ENCODE measurements around the gene KIAA1217. TPM values are rescaled to one million over a fixed set of nuclear protein-coding genes. Genes with fewer than 3 reads are reported as not detected.
A peak's percentile ranks its signal among the peaks of the same experiment; 100 is the strongest.

Gene KIAA1217
- total RNA-seq, 4 donors from 2014 or later = 67.3 to 104 (median 89.8) TPM

DNA sequence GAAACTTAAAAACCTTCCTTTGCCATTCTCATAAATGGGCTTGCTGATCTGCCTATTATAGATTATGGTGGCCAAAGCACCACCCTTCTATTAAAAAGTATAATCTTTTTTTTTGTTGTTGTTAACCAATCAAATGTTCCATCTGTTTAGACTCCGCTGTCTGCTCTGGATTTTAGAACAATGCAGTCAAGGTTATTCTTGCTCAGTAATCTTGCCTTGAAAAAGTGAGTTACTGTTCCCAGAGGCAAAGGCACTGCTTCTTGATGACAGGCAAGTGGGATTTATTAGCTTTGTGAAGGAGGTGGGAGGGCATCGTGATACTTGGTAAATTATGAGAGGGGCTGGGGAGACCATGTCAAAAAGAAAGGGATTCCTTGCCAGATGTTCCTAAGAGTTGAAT, 143.5 kb downstream of the KIAA1217 start:
- H3K4me3 ChIP-seq (replicated peaks in 1 of 3) = no peak overlapping the region
- H3K4me1 ChIP-seq = peaks cover 33 to 50% of the 10 kb centered on the region in 2 donors
- H3K9me3 ChIP-seq = no peaks in the 10 kb centered on the region
- no peaks in the 10 kb centered on the region for H3K36me3 ChIP-seq
- TF ChIP-seq POLR2A (IDR thresholded peaks at IDR 0.05) (no peak), CTCF (IDR thresholded peaks at IDR 0.05) (no peak)
- WGBS, 2 donors = 87 to 92% methylated on average over 2 of the region's 2 CpGs
- intact Hi-C loops (cut with DNase I) = loop anchor here (10.0 kb wide), 1 partner anchor 348 kb away; no protein-coding TSS in a partner anchor
- peak overlapping the region in 2 of 3 donors; percentile 20 to 52 for H3K27ac ChIP-seq
- H3K27me3 ChIP-seq = no peaks in the 10 kb centered on the region
- DNase-seq = no peak

DNA sequence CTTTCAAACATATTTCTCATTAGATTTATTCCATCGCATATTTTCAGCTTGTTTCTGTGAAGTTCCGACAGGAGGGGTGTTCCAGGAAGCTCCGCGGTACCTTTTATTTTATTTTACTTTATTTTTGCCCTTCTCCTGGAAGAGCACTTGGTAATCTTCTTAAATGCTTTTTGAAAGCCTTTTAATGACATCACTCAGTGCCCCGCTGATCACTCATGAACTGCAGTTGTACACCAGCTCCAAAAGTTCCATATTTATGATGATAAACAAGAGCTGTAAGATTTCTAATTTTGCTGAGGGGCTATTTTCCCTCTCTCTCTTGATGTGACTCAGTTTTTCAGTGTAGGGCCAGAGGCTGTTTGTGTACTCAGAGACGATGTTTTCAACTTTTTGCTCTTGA, 144.4 kb downstream of the KIAA1217 start:
- H3K27me3 ChIP-seq = no peaks in the 10 kb centered on the region
- peaks cover 30 to 58% of the 10 kb centered on the region in 2 donors for H3K4me1 ChIP-seq
- intact Hi-C loops (cut with DNase I) = loop anchor here (10.0 kb wide), 1 partner anchor 349 kb away; no protein-coding TSS in a partner anchor
- WGBS, 2 donors = 90 to 93% methylated on average over 6 of the region's 6 CpGs
- H3K27ac ChIP-seq = peak overlapping the region in 1 of 3 donors; percentile 52
- H3K36me3 ChIP-seq = no peaks in the 10 kb centered on the region
- H3K4me3 ChIP-seq (replicated peaks in 1 of 3) = no peak overlapping the region
- no peaks in the 10 kb centered on the region for H3K9me3 ChIP-seq
- no peak for DNase-seq
- TF ChIP-seq POLR2A (IDR thresholded peaks at IDR 0.05) (no peak), CTCF (IDR thresholded peaks at IDR 0.05) (no peak)

DNA sequence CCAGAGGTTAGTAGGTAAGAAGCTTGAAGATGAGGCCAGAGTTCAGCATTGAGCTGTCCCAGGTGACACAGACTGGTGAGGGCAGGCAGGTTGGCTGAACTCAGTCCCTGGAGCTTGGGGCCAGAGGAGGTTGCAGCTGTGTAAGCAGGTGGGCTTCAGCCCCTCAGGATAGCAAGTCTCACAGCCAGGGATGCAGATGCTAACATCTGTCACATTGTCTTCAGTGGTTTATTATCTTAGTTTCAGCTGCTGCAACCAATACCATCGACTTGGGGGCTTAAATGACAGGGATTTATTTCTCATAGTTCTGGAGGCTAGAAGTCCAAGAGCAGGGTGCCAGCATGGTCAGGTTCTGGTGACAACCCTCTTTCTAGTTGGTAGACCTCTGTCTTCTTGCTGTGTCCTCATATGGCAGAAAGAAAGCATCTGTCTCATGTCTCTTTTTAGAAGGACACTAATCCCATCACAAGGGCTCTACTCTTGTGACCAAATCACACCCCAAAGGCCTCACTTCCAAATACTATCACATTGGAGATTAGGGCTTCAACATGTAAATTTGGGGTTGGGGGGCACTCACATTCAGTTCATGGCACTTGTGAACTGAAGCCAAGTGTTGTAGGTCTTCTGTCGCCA, 146.2 kb downstream of the KIAA1217 start:
- Histone ChIP-seq H3K4me1 (peaks cover 20 to 47% of the 10 kb centered on the region in 2 donors), H3K4me3 (replicated peaks in 1 of 3) (no peak overlapping the region), H3K27me3 (no peaks in the 10 kb centered on the region), H3K27ac (peak overlapping the region in 1 of 3 donors; percentile 46), H3K9me3 (no peaks in the 10 kb centered on the region), H3K36me3 (no peaks in the 10 kb centered on the region)
- intact Hi-C loops (cut with DNase I) = loop anchor here (5.0 to 10.0 kb wide), 2 partner anchors 153 to 350 kb away; no protein-coding TSS in a partner anchor
- DNase-seq = no peak
- 67 to 87% methylated on average over 2 of the region's 2 CpGs for WGBS, 2 donors
- TF ChIP-seq CTCF (IDR thresholded peaks at IDR 0.05) (no peak), POLR2A (IDR thresholded peaks at IDR 0.05) (no peak)

DNA sequence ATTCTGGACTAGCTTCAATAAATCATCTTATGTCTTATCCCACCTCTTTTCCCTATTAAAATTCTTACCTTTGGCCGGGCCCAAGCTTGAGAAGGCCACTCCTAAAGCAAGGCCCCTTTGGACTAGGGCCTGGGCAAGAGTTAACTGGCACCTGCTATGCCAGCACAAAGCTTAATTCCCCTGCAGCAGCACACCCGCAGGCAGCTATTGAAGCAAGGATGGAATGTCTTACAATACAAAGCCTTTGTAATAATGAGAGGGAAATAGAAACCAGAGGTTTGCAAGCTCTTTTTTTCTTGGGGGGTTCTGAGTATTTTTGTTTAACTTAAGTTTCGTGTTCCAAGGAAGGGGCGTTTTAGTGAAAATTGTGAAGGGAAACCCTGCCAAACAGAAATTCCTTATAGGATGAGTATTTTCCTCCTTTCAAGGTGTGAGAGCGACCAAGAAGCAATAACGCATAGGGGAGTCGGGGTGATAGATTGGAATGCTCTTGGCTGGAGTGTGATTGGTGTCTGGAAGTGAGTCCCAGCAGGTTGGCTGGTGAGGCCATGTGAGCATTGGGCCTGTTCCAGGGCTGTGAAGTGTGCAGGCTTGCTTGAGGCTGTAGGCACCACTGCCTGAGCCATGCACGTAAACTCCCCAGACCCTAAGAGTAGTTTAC, 148.5 kb downstream of the KIAA1217 start:
- peak overlapping the region; percentile 50 to 77 (median 58) for H3K27ac ChIP-seq
- peak; percentile 83 to 90 for DNase-seq
- 51 to 53% methylated on average over 8 of the region's 8 CpGs for WGBS, 2 donors
- H3K9me3 ChIP-seq = no peaks in the 10 kb centered on the region
- H3K4me1 ChIP-seq = peaks cover 14 to 36% of the 10 kb centered on the region in 2 donors
- H3K27me3 ChIP-seq = no peaks in the 10 kb centered on the region
- H3K4me3 ChIP-seq (replicated peaks in 1 of 3) = no peak overlapping the region
- intact Hi-C loops (cut with DNase I) = loop anchor here (5.0 to 10.0 kb wide), 2 partner anchors 155 to 353 kb away; no protein-coding TSS in a partner anchor
- TF ChIP-seq POLR2A (IDR thresholded peaks at IDR 0.05) (no peak), CTCF (IDR thresholded peaks at IDR 0.05) (no peak)
- no peaks in the 10 kb centered on the region for H3K36me3 ChIP-seq

DNA sequence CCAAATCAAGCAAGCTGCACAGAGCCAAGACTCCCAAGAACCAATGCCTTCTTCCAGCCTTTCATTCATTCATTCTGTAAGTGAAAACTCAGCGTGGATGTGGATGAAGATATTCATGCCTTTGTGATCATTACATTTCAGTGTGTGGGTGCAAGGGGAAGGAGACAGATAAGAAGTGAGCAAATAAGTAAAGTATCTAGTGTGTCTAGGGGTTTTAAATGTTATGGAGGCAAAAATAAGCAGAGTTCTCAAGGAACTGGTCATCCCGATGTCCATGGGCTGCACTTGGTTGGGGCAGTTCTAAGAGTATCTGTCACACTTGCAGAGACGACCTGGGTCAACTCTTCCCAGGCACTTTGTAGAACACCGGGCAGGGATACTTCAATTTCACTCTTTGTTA, 149.1 kb downstream of the KIAA1217 start:
- WGBS, 2 donors = 43 to 60% methylated on average over 4 of the region's 4 CpGs
- peaks cover 10 to 42% of the 10 kb centered on the region in 2 donors for H3K4me1 ChIP-seq
- intact Hi-C loops (cut with DNase I) = loop anchor here (5.0 to 10.0 kb wide), 2 partner anchors 156 to 353 kb away; no protein-coding TSS in a partner anchor
- no peak overlapping the region for H3K4me3 ChIP-seq (replicated peaks in 1 of 3)
- no peaks in the 10 kb centered on the region for H3K27me3 ChIP-seq
- DNase-seq = no peak
- H3K9me3 ChIP-seq = no peaks in the 10 kb centered on the region
- peak overlapping the region; percentile 50 to 77 (median 58) for H3K27ac ChIP-seq
- TF ChIP-seq CTCF (IDR thresholded peaks at IDR 0.05) = no peak
- no peak for TF ChIP-seq POLR2A (IDR thresholded peaks at IDR 0.05)
- H3K36me3 ChIP-seq = no peaks in the 10 kb centered on the region

Data from thyroid gland (tissue), 4 donors.